SK-N-MC (cell line): ENCODE data around the gene FNDC8.

Experiments used
- EZH2 ChIP-seq: fragments of 200-600 bp; sonication (generic); IDR thresholded peaks from one replicate; pipeline ENCODE4 v1.6.1; 2017; ENCODE audit warnings: antibody characterized with exemption
- POLR2AphosphoS5 ChIP-seq: IDR thresholded peaks from 2 replicates; pipeline ENCODE4 v1.6.1; 2012; ENCODE audit warnings: mild to moderate bottlenecking, low read depth, low read length, borderline replicate concordance

GRCh38 chr17:35135322-35135721 is 13.9 kb downstream of the FNDC8 start:
- TF ChIP-seq EZH2, result no peak
- TF ChIP-seq POLR2AphosphoS5, result no peak
